ENCODE measurements around the gene SLC25A26. TPM values are rescaled to one million over a fixed set of nuclear protein-coding genes. Genes with fewer than 3 reads are reported as not detected.

Gene SLC25A26
- total RNA-seq, 1 donor from 2014 or later, result 41.2 TPM

DNA sequence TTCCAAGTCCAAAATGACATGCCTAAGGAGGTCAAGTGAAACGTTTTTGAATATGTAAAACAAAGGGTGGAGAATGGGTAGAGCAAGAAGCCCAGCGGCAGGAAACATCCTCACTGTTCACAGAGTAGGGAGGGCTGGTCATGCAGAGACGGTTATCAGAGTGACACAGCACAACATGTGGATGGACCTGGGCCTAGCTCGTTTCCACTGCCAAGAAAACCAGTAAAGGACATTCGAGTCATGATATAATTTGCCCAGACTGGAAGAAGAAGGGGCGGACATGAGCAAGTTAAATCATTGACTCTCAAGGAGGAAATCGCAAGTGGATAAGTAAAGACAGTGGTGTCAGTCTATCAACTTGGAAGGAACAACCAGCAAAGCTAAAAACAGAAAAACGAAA lies 190.7 kb downstream of the SLC25A26 start:
- no peak for TF ChIP-seq CTCF (IDR thresholded peaks at IDR 0.05; ENCODE audit: insufficient read depth, low read length, poor library complexity, severe bottlenecking)
- no peaks in the 10 kb centered on the region for H3K36me3 ChIP-seq (ENCODE audit: control insufficient read depth, insufficient read depth, low read length)
- no peaks in the 10 kb centered on the region for H3K27me3 ChIP-seq (ENCODE audit: control insufficient read depth, insufficient read depth, low read length)
- no peak for DNase-seq (ENCODE audit: low read depth)
- no peak overlapping the region for H3K4me3 ChIP-seq (ENCODE audit: low read depth, low read length)

- Histone ChIP-seq H3K27me3 (ENCODE audit: control insufficient read depth, insufficient read depth, low read length) (no peaks in the 10 kb centered on the region), H3K4me3 (ENCODE audit: low read depth, low read length) (no peak overlapping the region), H3K36me3 (ENCODE audit: control insufficient read depth, insufficient read depth, low read length) (no peaks in the 10 kb centered on the region)
- no peak for DNase-seq (ENCODE audit: low read depth)
- TF ChIP-seq CTCF (IDR thresholded peaks at IDR 0.05; ENCODE audit: insufficient read depth, low read length, poor library complexity, severe bottlenecking), result no peak
Observed at GRCh38 chr3:66411961-66412887, 191.4 kb downstream of the SLC25A26 start.

- DNase-seq (ENCODE audit: low read depth), result no peak
- no peaks in the 10 kb centered on the region for H3K36me3 ChIP-seq (ENCODE audit: control insufficient read depth, insufficient read depth, low read length)
- H3K27me3 ChIP-seq (ENCODE audit: control insufficient read depth, insufficient read depth, low read length), result no peaks in the 10 kb centered on the region
- TF ChIP-seq CTCF (IDR thresholded peaks at IDR 0.05; ENCODE audit: insufficient read depth, low read length, poor library complexity, severe bottlenecking), result no peak
- no peak overlapping the region for H3K4me3 ChIP-seq (ENCODE audit: low read depth, low read length)
Observed at GRCh38 chr3:66413151-66413751, 192.4 kb downstream of the SLC25A26 start.

- Histone ChIP-seq H3K27me3 (ENCODE audit: control insufficient read depth, insufficient read depth, low read length) (no peaks in the 10 kb centered on the region), H3K4me3 (ENCODE audit: low read depth, low read length) (no peak overlapping the region), H3K36me3 (ENCODE audit: control insufficient read depth, insufficient read depth, low read length) (no peaks in the 10 kb centered on the region)
- no peak for TF ChIP-seq CTCF (IDR thresholded peaks at IDR 0.05; ENCODE audit: insufficient read depth, low read length, poor library complexity, severe bottlenecking)
- no peak for DNase-seq (ENCODE audit: low read depth)
Observed at GRCh38 chr3:66414846-66415245, 194.0 kb downstream of the SLC25A26 start.

DNA sequence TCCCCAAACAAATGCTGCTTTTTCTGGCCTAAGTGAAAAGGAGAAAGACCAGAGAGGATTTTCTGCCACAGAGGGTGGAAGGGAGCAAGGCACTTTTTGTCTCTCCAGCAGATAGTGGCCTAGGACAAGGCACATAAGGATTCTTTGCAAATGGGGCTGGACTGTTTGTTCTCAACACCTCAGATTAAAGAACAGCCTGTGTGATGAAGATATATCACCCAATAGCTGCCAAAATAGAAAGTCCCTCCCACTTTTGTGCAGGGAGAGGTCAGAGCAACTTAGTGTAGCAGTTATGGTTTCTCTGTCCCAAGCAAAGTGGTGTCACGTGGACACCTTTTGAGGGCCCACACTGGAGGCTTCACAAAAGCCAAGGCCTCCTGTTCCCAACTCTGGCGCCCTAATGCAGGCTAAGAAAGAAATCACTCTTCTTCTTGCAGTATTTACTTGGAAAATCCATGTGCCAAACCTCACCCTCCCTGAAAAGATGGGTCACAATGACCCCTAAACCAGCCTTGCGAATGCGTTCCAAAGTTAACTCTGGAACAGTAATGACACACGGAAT lies 195.1 kb downstream of the SLC25A26 start:
- no peak for DNase-seq (ENCODE audit: low read depth)
- H3K27me3 ChIP-seq (ENCODE audit: control insufficient read depth, insufficient read depth, low read length), result no peaks in the 10 kb centered on the region
- no peak for TF ChIP-seq CTCF (IDR thresholded peaks at IDR 0.05; ENCODE audit: insufficient read depth, low read length, poor library complexity, severe bottlenecking)
- H3K36me3 ChIP-seq (ENCODE audit: control insufficient read depth, insufficient read depth, low read length), result no peaks in the 10 kb centered on the region
- H3K4me3 ChIP-seq (ENCODE audit: low read depth, low read length), result no peak overlapping the region
